ENCODE measurements around the gene KCNQ5.
"Not testable (repeated sequence)": the region's sequence is repeated elsewhere in the genome, so short reads cannot be mapped to it uniquely, and the experiment has no call there.

Gene KCNQ5

DNA sequence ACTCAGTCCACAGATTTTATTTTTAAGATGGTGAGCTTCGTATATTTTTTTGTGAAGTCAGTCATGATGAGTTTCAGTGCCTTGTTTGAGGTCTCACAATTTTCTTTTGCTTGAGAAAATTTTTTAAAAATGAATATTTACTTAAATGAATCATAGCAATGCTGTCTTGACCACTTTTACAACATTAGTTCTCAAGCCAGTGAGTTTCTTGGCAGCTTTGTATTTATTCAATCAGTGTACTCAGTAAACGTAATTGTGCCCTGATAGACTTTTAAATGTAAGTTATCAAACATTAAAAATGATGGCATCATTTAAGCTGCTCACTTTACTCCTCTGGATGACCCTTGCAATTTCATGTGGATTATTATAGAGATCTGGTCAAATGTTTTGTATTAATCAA lies 342.1 kb downstream of the KCNQ5 start:
- no peak for DNase-seq

DNA sequence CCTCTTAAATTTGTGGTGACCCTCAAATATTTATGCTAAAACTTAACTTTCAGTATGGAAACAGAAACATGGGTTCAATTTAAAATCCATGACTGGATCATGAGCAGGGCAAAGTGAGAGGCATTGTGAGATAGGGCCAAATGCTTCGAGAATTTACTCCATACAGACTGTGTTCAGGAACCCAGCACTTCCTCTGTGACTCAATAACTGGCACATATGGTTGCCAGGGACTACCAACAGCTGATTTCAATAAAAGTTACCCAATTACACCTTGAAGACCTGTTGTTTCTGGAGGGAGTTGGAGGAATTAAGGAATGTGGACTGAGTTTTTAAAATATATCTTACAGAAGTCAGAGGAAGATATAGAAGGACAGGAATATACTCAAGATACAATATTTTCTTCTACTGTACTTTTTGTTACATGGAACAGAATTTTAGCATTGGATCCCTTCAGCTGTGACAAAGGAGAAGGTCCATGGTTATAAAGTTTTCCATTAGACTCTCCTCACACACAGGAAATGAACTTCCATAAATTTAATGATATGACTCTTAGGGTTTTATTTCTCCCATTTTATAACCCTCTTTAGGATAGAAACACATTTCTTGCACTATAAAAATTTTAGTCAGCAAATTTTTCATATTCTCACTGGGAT lies 344.9 kb downstream of the KCNQ5 start:
- no peak for DNase-seq

DNA sequence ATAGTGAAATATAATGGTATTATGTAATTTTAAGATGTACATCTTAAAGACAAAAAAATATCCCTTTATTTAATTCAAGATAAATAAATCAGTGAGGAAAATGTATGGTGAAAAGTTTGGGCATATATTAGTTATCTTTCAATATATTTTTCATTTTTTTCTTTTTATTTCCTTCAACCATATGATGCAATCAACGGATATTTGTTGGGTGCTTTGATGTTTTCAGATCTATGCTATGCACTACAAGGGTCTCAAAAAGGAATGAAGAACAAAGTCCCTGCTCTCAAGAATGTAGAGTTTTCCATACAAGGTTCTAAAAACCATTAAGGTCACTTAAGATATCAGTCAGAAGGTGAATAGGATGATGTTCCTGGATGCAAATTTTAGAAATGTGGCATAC lies 345.5 kb downstream of the KCNQ5 start:
- no peak for DNase-seq

DNA sequence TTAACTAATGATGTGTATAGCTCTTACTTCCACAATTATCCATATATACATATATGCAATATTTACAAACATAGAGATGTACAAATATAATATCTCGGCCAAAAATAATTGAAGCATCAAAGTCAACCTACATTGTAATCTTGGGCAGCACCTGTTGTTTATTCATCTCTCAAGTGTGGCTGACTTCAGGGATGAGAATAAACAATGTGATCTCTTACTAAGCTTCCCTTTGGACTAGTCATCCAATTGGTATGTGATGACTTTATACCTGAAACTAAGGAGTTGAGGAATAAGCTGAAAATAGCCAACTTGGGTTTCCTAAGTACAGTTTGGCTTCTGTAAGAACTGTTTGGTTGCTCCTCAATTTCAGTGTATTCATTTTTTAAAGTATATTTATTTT lies 346.8 kb downstream of the KCNQ5 start:
- DNase-seq = no peak

DNA sequence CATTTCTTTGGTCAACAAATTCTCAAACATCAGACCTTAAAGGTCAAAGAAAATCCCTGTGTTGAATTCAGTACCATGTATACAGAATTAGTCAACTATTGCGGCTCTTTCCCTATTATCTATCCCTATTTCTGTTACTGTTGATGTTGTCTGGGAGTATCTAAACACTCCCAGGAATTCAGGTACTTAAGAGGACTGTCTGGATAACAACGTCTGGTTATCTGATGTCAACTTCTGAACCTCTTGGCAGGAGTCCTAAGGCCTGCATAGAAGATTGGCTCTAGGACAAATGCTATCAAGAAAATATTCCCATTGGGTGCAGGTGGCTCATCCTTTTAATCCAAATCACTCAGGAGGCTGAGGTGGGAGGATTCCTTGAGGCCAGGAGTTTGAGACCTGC lies 347.8 kb downstream of the KCNQ5 start:
- no peak for DNase-seq

DNA sequence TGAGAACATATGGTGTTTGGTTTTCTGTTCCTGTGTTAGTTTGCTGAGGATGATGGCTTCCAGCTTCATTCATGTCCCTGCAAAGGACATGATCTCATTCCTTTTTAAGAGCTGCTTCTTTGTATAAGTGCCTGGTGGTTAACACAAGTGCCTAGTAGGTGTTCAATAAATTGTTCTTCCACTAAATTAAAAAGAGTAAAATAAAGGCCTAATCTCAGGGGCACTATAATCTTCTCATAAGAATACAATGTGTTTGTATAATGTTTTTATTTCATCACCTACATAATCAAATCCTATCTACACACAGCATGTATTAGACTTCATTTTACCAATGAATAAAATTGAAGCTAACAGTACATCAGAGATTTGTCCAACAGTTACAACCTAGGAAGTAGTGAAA lies 350.7 kb downstream of the KCNQ5 start:
- no peak for DNase-seq

DNA sequence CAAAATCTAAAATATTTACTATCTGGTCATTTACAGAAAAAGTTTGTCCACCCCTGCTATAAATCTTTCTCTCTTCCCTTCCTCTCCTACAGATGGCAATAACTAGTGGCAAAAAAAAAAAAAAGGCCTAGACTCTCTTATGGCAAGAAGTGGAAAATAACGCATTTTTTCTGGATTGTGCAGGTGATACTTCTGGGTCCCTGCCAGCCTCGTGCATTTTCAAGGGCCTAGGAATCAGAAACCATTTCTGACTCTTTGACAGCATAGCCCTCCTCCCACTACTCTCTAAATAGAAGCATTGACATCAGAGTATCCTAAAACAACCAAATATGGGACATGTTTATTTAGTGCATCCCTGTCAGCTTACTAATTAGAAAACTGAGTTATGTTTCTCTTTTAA lies 352.4 kb downstream of the KCNQ5 start:
- no peak for DNase-seq

DNA sequence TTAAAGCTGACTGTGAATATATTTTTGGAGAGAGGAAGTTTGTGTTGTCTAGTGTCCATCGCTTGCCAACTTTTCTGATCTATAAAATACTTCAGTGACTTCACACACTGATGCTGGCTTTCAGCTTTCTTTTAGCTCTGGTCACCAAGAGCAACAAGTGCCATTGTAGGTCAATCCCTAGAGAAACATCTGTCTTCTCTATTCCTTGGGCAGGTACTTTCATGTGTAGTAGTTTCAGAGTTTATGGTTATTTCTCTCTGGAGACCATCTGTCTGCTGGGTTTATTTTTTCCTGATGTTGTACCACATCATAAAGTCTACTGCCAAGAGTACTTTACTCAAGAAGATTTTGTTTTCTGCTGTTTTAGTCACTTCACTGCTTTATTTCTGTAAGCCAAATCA lies 353.5 kb downstream of the KCNQ5 start:
- DNase-seq = no peak

DNA sequence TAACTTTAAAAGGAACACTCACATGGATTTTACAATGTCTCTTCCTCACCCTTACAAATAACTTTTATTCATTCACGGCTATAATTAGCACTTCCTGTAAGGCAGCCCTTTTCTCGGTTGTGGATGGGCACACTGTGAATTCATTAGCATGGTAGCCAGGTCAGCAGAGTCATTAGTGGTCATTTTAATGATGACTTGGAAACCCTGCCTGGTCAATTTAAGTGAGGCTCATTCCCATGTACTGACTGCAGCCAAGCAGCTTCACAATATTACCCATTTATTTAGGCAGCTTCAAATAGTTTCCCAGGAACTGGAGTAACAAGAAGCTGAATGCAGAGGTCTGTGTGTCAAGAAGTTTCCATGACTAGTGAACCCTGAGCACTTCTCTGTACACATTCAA lies 354.6 kb downstream of the KCNQ5 start:
- no peak for DNase-seq

DNA sequence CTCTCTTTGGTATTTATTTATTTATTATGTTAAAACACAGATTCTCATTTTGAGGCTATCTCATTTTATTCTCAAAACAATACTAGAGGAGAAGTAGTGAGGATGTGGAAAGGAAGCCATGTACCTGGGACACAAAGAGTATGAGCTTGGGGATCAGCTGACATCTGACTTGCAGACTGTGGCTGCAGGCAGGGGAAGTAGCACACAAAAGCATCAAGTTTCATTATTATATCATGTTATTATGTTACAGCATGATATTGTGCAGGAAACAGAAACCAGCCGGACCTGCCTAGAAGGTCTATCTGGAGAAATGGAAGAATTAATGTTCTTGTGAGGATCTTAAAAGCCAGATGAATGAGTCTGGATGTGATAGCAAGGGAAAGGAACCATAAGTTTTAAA lies 355.2 kb downstream of the KCNQ5 start:
- DNase-seq = no peak

DNA sequence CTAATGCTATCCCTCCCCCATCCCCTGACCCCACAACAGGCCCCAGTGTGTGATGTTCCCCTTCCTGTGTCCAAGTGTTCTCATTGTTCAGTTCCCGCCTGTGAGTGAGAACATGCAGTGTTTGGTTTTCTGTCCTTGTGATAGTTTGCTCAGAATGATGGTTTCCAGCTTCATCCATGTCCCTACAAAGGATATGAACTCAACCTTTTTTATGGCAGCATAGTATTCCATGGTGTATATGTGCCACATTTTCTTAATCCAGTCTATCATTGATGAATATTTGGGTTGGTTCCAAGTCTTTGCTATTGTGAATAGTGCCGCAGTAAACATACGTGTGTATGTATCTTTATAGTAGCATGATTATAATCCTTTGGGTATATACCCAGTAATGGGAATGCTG lies 356.9 kb downstream of the KCNQ5 start:
- not testable (repeated sequence) for DNase-seq

DNA sequence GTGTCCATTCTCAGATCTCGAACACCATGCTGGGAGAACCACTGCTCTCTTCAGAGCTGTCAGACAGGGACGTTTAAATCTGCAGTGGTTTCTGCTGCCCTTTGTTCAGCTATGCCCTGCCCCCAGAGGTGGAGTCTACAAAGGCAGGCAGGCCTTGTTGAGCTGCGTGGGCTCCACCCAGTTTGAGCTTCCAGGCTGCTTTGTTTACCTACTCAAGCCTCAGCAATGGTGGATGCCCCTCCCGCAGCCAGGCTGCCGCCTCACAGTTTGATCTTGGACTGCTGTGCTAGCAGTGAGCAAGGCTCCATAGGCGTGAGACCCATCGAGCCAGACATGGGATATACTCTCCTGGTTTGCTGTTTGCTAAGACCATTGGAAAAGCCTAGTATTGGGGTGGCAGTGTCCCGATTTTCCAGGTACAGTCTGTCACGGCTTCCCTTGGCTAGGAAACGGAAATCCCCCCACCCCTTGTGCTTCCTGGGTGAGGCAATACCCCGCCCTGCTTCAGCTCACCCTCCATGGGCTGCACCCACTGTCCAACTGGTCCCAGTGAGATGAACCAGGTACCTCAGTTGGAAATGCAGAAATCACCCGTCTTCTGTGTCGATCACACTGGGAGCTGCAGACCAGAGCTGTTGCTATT lies 362.4 kb downstream of the KCNQ5 start:
- DNase-seq = not testable (repeated sequence)

DNA sequence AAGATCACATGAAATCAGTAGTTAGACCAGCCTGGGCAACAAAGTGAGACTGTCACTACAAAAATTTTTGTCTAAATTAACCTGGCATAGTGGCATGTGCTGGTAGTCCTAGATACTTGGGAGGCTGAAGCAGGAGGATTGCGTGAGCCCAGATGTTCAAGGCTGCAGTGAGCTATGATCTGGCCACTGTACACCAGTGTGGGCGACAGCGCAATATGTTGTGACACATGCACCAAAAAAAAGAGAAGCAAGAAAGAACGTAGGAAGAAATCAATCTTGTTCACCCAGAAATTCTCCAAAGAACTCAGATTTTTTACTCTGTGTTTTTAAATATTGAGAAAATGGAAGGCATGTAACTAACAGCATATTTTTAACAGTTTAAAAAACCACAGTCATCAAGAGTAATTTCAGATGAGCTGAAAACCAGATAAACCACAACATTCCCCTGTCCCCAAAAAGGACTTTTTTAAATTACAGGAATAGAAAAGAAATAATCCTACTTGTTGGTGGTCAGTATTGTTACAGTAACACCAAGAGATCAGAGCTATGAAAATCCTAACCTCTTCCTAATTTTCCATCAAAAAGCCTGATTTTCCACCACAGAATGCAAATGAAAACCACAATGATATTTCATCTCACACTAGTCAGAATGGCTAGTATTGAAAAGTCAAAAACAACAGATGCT lies 363.3 kb downstream of the KCNQ5 start:
- DNase-seq = no peak

DNA sequence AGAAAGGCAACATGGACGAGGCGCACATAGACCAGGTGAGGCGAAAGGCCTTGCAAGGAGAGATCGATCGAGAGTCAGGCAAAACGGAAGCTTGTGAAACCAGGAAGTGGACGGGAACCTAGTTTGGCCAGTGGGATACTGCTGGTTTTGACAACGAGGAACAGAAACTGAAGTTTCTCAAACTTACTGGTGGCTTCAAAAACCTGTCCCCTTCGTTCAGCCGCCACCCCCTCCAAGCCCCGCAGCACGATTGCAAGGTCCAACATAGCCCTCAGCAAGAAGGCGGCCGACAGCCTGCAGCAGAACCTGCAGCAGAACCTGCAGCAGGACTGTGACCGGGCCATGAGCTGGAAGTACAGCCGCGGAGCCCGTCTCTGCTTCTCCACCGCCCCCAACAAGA lies 365.4 kb downstream of the KCNQ5 start:
- no peak for DNase-seq

DNA sequence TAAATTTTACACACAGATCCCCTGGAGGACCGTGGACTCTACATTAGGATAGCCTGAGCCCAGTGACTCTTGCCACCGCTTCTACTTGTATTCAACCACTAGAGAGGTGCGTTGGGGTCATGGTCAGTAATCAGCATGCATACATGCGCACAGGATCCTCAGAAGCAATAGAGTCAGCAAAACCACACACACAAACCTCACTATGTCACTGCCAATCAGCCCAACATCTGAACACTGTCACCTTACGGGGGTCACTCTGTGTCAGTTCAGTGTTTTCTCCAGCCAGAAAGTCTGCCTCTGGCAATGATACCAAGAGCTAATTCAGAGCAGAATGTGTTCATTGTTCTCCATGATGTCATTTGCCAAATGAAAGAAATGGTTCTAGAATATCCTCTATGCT lies 378.1 kb downstream of the KCNQ5 start:
- DNase-seq = no peak

DNA sequence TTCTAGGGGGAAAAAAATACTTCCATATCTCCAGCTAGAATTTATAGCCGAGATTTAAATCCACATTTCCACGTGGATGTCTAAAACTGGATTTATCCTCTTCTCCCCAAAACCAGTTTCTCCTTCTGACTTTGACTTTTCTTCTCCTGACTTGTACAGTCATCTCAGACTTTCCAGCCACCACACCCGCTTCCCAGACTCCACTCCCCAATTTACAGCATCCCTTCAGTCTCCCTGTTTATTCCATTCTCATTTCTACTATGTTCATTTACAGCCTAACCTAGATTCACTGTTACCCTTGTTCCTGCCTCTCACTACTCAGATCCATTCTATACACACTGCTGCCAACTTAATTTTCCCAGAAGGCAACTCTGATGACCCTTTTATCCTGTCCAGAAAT lies 378.6 kb downstream of the KCNQ5 start:
- no peak for DNase-seq

DNA sequence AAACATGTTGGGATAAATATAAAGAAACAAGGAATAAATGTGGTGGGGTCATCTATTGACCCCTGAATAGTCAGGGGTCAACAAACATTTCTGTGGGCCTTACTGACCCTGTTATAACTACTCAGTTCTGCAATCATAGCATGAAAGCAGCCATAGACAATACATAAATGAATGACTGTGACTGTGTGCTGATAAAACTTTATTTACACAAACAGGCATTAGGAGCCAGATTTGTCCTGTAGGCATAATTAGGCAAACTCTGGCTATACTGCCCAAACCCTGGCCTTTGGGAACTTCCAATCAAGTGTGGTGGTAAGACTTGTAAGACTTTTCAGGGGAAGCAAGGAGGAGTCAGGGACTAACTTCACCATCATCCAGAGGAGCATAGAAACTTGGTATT lies 380.7 kb downstream of the KCNQ5 start:
- DNase-seq = no peak

DNA sequence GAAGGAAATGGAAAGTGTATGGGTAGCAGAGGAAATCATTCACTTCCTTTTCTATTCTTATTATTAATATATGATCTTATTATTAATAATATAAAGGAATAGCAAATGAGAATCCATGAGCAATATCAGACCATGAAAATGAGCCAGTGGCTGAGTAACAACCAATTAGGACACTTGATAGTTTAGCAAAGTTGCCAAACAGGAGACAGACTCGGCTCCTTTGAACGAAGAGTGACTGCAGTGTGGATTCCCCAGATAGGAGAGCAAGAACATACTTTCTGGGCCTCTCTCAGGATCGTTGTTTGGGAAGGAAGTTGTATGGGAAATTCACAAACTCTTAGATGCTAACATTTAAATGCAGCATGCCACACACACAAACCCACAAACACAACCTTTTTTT lies 381.4 kb downstream of the KCNQ5 start:
- DNase-seq = no peak

DNA sequence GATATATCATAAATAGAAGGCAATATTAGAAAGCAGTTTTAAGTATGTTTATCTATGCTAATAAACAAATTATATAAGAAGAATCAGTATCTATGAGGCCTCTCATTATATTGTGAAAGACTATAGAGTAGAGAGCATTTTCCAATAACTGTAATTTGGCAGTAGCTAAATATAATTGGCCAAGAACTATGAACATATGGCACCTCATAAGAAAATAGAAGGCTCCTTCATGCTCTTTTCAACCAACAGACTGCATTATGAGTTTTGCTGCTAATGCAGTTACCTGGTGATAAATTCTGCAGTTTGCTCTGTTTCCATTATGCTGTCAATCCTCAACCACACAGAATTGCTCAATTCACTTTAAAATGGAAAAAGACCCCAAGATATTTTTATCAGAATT lies 382.4 kb downstream of the KCNQ5 start:
- DNase-seq = no peak

DNA sequence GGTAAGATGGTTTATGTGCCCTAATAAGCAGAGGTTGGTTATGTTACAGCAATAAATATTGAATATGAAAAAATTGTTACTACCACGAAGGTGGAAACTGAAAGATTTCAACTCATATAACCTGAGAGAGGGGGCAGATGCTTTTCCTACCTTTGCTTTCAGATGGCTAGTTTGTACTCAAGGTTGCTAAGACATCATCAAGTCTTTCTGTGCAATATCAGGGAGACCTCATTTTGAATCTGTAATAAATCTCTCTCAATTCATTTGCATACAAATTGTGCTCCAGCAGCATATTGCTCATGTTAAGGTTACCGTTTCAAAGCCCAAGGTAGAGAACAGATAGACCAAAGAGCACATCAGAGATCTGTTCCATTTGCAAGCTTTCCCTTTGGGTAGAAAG lies 383.0 kb downstream of the KCNQ5 start:
- no peak for DNase-seq

DNA sequence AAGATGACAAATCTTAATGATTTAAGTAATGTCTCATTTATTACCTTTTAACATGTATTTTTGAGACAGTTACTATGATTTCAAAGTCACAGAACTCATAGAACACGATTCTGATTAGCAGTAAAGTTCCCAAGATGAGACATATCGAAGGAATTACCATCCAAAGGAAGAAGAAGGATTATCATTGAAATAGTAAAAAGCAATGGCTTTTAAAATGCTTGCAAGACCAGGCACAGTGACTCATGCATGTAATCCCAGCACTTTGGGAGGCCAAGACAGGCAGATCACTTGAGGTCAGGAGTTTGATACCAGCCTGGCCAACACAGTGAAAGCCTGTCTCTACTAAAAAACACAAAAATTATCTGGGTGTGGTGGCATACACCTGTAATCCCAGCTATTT lies 384.3 kb downstream of the KCNQ5 start:
- DNase-seq = no peak

DNA sequence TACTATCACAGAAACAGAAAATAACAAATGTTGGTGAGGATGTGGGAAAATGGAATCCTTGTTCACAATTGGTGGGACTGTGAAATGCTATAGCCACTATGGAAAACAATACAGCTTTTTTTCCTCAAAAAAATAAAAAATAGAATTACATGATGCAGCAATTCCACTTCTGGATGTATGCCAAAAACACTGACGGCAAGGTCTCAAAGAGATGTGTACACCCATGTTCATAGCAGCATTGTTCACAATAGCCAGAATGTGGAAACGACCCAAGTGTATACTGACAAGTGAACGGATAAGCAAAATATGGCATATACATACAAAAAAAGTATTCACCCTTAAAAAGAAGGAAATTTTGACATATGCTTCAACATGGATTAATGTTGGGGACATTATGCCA lies 390.1 kb downstream of the KCNQ5 start:
- DNase-seq = no peak

DNA sequence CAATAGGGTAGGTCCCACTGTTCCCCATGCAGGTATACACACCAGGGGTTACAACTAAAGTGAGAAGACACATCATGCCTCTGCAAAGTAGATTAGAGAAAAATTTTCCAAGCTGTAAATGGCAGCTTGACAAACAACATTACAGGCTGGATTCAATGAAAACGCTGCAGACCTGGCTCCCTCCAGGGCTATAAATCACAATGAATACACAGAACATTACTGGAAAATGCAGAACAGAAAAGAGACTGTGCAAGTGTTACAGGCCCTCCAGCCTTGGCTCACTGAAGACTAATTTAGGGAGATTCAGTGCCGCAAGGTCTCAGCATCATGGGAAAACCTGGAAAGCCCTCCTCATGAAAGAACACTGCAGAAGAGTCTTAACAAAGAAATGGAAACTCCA lies 395.6 kb downstream of the KCNQ5 start:
- no peak for DNase-seq

DNA sequence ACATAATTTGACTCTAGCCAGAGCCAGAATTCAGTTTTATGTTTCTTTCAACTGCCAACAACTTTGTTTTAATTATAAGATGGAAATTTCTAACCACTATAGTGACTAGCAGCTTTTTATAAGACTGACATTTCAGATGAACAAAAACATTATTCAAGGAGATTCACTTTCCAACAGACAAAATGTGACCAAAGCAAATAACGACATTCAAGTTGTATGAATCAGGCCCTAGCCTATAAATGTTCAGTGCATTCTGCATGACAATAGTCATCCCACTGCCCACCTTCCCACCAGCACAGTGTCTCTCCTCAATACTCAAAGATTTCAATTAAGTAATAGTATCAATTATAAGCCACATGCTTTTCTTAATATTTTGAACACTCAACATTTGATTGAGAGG lies 402.7 kb downstream of the KCNQ5 start:
- DNase-seq = no peak

DNA sequence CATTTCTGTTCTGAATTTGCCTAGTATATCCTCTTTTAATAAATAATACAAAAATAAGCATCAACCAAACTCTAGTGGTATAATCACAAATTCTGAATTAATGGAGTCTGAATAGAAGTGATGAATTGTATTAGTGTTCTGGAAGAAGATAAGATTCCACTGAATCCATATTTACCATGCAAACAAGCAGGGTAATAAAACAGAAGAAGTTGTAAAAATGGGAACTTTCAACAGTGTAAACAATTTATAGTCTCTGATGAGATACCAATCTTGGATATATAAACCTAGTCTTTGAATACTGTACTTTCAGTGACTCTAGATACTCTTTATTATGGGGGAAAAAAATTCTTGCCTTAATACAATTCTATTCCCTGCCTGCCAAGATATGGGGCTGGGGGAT lies 405.8 kb downstream of the KCNQ5 start:
- DNase-seq = no peak
